Left lung (tissue), 10 donors: ENCODE results near the gene COA5. TPM values are rescaled to one million over a fixed set of nuclear protein-coding genes. Genes with fewer than 3 reads are reported as not detected.

Source experiments
- ATAC-seq: fragments of 200-7000 bp; cut with Tn5 transposase; one replicate; pipeline ENCODE4 v1.9.1; 2020; ENCODE audit warnings: moderate library complexity
- DNase-seq, 4 donors: peaks; one replicate each; pipeline ENCODE4 v3.0.0-alpha.2; 2013 to 2020
- H3K27ac ChIP-seq, 2 donors: fragments of 200-600 bp; sonication (generic) in 1 of 2; one replicate each; pipeline versions ENCODE4 v1.5.0 to v1.8.0; 2020 to 2021
- H3K27me3 ChIP-seq, 2 donors: fragments of 200-600 bp; sonication (generic) in 1 of 2; one replicate each; pipeline versions ENCODE4 v1.5.0 to v1.8.0; 2020 to 2021
- H3K36me3 ChIP-seq, 2 donors: fragments of 200-600 bp; sonication (generic) in 1 of 2; one replicate each; pipeline versions ENCODE4 v1.5.0 to v1.8.0; 2020 to 2021
- H3K4me1 ChIP-seq, 2 donors: fragments of 200-600 bp; one replicate each; pipeline ENCODE4 v1.8.0; 2021
- H3K4me3 ChIP-seq, 2 donors: fragments of 200-600 bp; sonication (generic) in 1 of 2; one replicate each; pipeline versions ENCODE4 v1.5.0 to v1.8.0; 2020 to 2021; ENCODE audit warnings: mild to moderate bottlenecking in 1 of 2
- H3K9me3 ChIP-seq, 2 donors: fragments of 200-600 bp; sonication (generic) in 1 of 2; one replicate each; pipeline versions ENCODE4 v1.5.0 to v1.8.0; 2020 to 2021
- CTCF ChIP-seq, 2 donors: fragments of 200-600 bp; sonication (generic) in 1 of 2; IDR thresholded peaks; one replicate each; pipeline versions ENCODE4 v1.5.0 to v1.8.0; 2021; ENCODE audit warnings: antibody characterized with exemption in 2 of 2
- intact Hi-C, 2 donors: fragments of 100-400 bp; cut with DNase I; formaldehyde crosslinking; loops; one replicate each; pipeline versions ENCODE4 v1.11.2 to v1.14.2; 2022
- polyA plus RNA-seq, 6 donors: library from polyadenylated mRNA; unstranded; fragments of 120-200 nt; gene quantifications; one replicate each; pipeline ENCODE4 v1.2.1, GENCODE V29; 2013; ENCODE audit not compliant: insufficient read length in 6 of 6
- total RNA-seq, 2 donors: library from RNA; stranded (reverse); fragmentation: NEBNext Ultra II Directional; extraction: Animal tissue kit (Norgen Biotek cat#: 25700); gene quantifications; one replicate each; pipeline ENCODE4 v1.2.1, GENCODE V29; 2021
- donor health status: DM: no; HTN: yes; CAD: no.
- donor health status: DM: no; HTN: no; CAD: no.

The COA5 gene
- total and polyA plus RNA-seq, 8 donors, result 24.3 to 80.0 (median 74.8) TPM

GRCh38 chr2:98554116-98554861, 54.0 kb downstream of the COA5 start:
- intact Hi-C loops, result no loop called here
- peaks cover 0 to 100% of the 10 kb centered on the region in 2 donors for H3K36me3 ChIP-seq
- no peak for TF ChIP-seq CTCF (IDR thresholded peaks at IDR 0.05)
- no peaks in the 10 kb centered on the region for H3K27me3 ChIP-seq
- no peaks in the 10 kb centered on the region for H3K9me3 ChIP-seq
- DNase-seq (no peak), ATAC-seq (no peak)
- no peaks in the 10 kb centered on the region for H3K4me1 ChIP-seq
- H3K27ac ChIP-seq, result no peak overlapping the region
- H3K4me3 ChIP-seq, result no peak overlapping the region

- Histone ChIP-seq H3K27me3 (no peaks in the 10 kb centered on the region), H3K9me3 (no peaks in the 10 kb centered on the region), H3K27ac (no peak overlapping the region), H3K4me1 (no peaks in the 10 kb centered on the region), H3K4me3 (no peak overlapping the region), H3K36me3 (peaks cover 0 to 100% of the 10 kb centered on the region in 2 donors)
- no peak for TF ChIP-seq CTCF (IDR thresholded peaks at IDR 0.05)
- no peak for ATAC-seq
- intact Hi-C loops, result no loop called here
- no peak for DNase-seq
These were observed 55.7 kb downstream of the COA5 start for GRCh38 chr2:98552499-98553179.

GRCh38 chr2:98551316-98551715, 57.0 kb downstream of the COA5 start:
- DNase-seq (no peak), ATAC-seq (no peak)
- intact Hi-C loops, result no loop called here
- H3K27ac ChIP-seq, result no peak overlapping the region
- H3K36me3 ChIP-seq, result peaks cover 0 to 100% of the 10 kb centered on the region in 2 donors
- no peaks in the 10 kb centered on the region for H3K9me3 ChIP-seq
- no peak for TF ChIP-seq CTCF (IDR thresholded peaks at IDR 0.05)
- no peaks in the 10 kb centered on the region for H3K27me3 ChIP-seq
- no peaks in the 10 kb centered on the region for H3K4me1 ChIP-seq
- no peak overlapping the region for H3K4me3 ChIP-seq

- Histone ChIP-seq H3K27ac (no peak overlapping the region), H3K36me3 (peaks cover 0 to 100% of the 10 kb centered on the region in 2 donors), H3K27me3 (no peaks in the 10 kb centered on the region), H3K4me1 (no peaks in the 10 kb centered on the region), H3K4me3 (no peak overlapping the region), H3K9me3 (no peaks in the 10 kb centered on the region)
- TF ChIP-seq CTCF (IDR thresholded peaks at IDR 0.05), result no peak
- no peak for ATAC-seq
- DNase-seq, result no peak
- intact Hi-C loops, result no loop called here
These were observed 58.1 kb downstream of the COA5 start for GRCh38 chr2:98550165-98550564.

Other genes starting within 250 kb of the COA5 start
- gene INPP4A, start 163.7 kb downstream of the COA5 start, total RNA-seq, result 10 to 100 TPM; 27.7 to 34.2 TPM
- 10 to 100 TPM; 20.6 to 24.1 (median 22.0) TPM for gene INPP4A, start 163.7 kb downstream of the COA5 start, polyA plus RNA-seq
- 10 to 100 TPM; 48.1 to 48.9 TPM for gene UNC50, start 77 bp upstream of the COA5 start, total RNA-seq
- gene UNC50, start 77 bp upstream of the COA5 start, polyA plus RNA-seq, result 10 to 100 TPM; 53.1 to 63.6 (median 57.0) TPM
- gene MGAT4A, start 122.6 kb upstream of the COA5 start, total RNA-seq, result 10 to 100 TPM; 51.7 to 79.8 TPM
- gene MGAT4A, start 122.6 kb upstream of the COA5 start, polyA plus RNA-seq, result 10 to 100 TPM; 15.4 to 20.2 (median 18.3) TPM